Tibial artery (tissue), 4 donors: ENCODE data around the gene ONECUT3.

ENCODE experiments used
- DNase-seq, 2 donors: peaks; one replicate each; pipeline ENCODE4 v3.0.0-alpha.2; 2019
- H3K27ac ChIP-seq, 2 donors: fragments of 200-600 bp; sonication (generic) in 1 of 2; 1 replicate in 1 of 2; 2 replicates in 1 of 2; pipeline ENCODE4 v1.5.1; 2018 to 2019; ENCODE audit warnings: mild to moderate bottlenecking in 1 of 2
- H3K27me3 ChIP-seq, 2 donors: fragments of 200-600 bp; sonication (generic) in 1 of 2; one replicate each; pipeline versions ENCODE4 v1.5.1 to v1.6.0; 2016 to 2019
- H3K36me3 ChIP-seq, 3 donors: fragments of 200-600 bp; sonication (generic) in 2 of 3; one replicate each; pipeline ENCODE4 v1.5.1; 2016 to 2019; ENCODE audit warnings: mild to moderate bottlenecking in 2 of 3
- H3K4me1 ChIP-seq, 4 donors: fragments of 200-600 bp; sonication (generic) in 2 of 4; 1 replicate in 3 of 4; 2 replicates in 1 of 4; pipeline ENCODE4 v1.5.1; 2016 to 2019
- H3K4me3 ChIP-seq, 2 donors: fragments of 200-600 bp; sonication (generic) in 1 of 2; 1 replicate in 1 of 2; 2 replicates in 1 of 2; pipeline ENCODE4 v1.5.1; 2018 to 2019; ENCODE audit warnings: mild to moderate bottlenecking in 2 of 2
- H3K9me3 ChIP-seq, 3 donors: fragments of 200-600 bp; sonication (generic) in 1 of 3; one replicate each; pipeline ENCODE4 v1.5.1; 2016 to 2019
- CTCF ChIP-seq, 2 experiments: fragments of 200-600 bp in 1 of 2; fragments of 450-650 bp in 1 of 2; IDR thresholded peaks; one replicate each; pipeline ENCODE4 v1.5.1; 2017 to 2019; ENCODE audit warnings: antibody characterized with exemption in 2 of 2, mild to moderate bottlenecking in 1 of 2, moderate library complexity in 1 of 2
- intact Hi-C: fragments of 100-400 bp; cut with DNase I; formaldehyde crosslinking; loops from one replicate; pipeline ENCODE4 v1.15.0; 2023; ENCODE audit warnings: low total_unique reads

ONECUT3 gene

GRCh38 chr19:1770866-1771576, 17.7 kb downstream of the ONECUT3 start:
- H3K27me3 ChIP-seq: peaks cover 9 to 93% of the 10 kb centered on the region in 2 donors
- peaks cover 3 to 30% (median 26%) of the 10 kb centered on the region in 3 donors for H3K9me3 ChIP-seq
- no peaks in the 10 kb centered on the region for H3K36me3 ChIP-seq
- no peak for DNase-seq
- TF ChIP-seq CTCF (IDR thresholded peaks at IDR 0.05): no peak
- no peak overlapping the region for H3K27ac ChIP-seq
- H3K4me1 ChIP-seq: peaks cover 0 to 5% (median 2%) of the 10 kb centered on the region in 4 donors
- H3K4me3 ChIP-seq: no peak overlapping the region
- intact Hi-C loops: no loop called here

GRCh38 chr19:1773184-1773583, 19.9 kb downstream of the ONECUT3 start:
- H3K4me1 ChIP-seq: peaks cover 0 to 9% (median 3%) of the 10 kb centered on the region in 4 donors
- H3K27ac ChIP-seq: no peak overlapping the region
- no peak for TF ChIP-seq CTCF (IDR thresholded peaks at IDR 0.05)
- intact Hi-C loops: no loop called here
- no peak for DNase-seq
- peaks cover 3 to 30% (median 26%) of the 10 kb centered on the region in 3 donors for H3K9me3 ChIP-seq
- no peak overlapping the region for H3K4me3 ChIP-seq
- peaks cover 9 to 90% of the 10 kb centered on the region in 2 donors for H3K27me3 ChIP-seq
- H3K36me3 ChIP-seq: no peaks in the 10 kb centered on the region

GRCh38 chr19:1774989-1775772, 21.9 kb downstream of the ONECUT3 start:
- TF ChIP-seq CTCF (IDR thresholded peaks at IDR 0.05): no peak
- Histone ChIP-seq H3K4me1 (peaks cover 0 to 9% (median 3%) of the 10 kb centered on the region in 4 donors), H3K27ac (no peak overlapping the region), H3K4me3 (no peak overlapping the region), H3K9me3 (peaks cover 3 to 25% (median 23%) of the 10 kb centered on the region in 3 donors), H3K36me3 (no peaks in the 10 kb centered on the region), H3K27me3 (peaks cover 9 to 88% of the 10 kb centered on the region in 2 donors)
- DNase-seq: no peak
- intact Hi-C loops: no loop called here

GRCh38 chr19:1775951-1776605, 22.8 kb downstream of the ONECUT3 start:
- H3K27me3 ChIP-seq: peaks cover 9 to 89% of the 10 kb centered on the region in 2 donors
- H3K4me3 ChIP-seq: no peak overlapping the region
- intact Hi-C loops: no loop called here

More at GRCh38 chr19:1775951-1776605, 22.8 kb downstream of the ONECUT3 start:
- H3K9me3 ChIP-seq: peaks cover 0 to 16% (median 14%) of the 10 kb centered on the region in 3 donors
- no peak for DNase-seq
- no peaks in the 10 kb centered on the region for H3K36me3 ChIP-seq
- H3K27ac ChIP-seq: no peak overlapping the region
- peaks cover 0 to 9% (median 3%) of the 10 kb centered on the region in 4 donors for H3K4me1 ChIP-seq
- no peak for TF ChIP-seq CTCF (IDR thresholded peaks at IDR 0.05)
